Smooth muscle cell of the coronary artery (primary cell): ENCODE results near the gene UBE2D4. TPM values are rescaled to one million over a fixed set of nuclear protein-coding genes. Genes with fewer than 3 reads are reported as not detected.

Experiments used
- total RNA-seq: library from RNA; depleted of rRNA; stranded (reverse); fragments of >200 nt; gene quantifications from 2 replicates; pipeline ENCODE4 v1.2.3, GENCODE V29; 2014; ENCODE audit warnings: low replicate concordance

The UBE2D4 gene
- total RNA-seq, result 8.4 and 12.1 TPM in 2 replicates

GRCh38 chr7:43925984-43926797 lies at the start of gene UBE2D4:
TSS of gene UBE2D4 (plus strand) at chr7:43926436. CDS start at chr7:43926533, 97 bp downstream.

DNA sequence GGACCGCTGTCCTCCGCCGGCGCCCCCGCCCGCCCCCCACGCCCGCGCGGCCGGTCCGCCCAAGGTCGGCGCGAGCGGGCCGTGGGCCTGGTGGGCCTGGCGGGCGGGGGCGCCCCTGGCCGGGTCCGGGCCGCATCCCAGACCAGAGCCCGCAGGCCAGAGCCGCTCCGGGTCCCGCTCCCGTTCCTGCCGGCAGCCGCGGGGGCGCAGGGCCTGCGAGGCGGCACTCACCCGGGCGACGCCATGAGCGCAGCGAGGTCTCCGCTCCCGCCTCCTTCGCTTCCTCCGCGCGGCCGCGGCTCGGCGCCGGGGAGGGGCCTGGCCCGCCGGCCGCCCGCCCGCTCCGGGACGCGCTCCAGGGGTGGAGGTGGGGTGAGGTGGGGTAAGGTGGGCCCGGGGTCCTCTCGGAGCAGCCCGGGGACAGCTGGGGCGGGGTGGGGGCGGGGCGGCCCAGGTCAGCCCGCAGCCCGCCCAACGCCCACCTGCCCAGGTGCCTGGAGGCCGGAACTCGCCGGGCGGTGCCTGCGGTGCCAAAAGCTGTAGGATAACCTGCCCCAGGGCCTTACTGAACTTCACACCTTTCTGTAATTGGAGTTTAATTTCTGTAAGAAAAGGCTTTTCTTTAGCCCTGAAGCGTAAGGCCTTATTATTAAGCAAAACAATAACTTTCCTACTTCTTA lies 19.8 kb upstream of the UBE2D4 start, which contains the start of gene URGCP:
Gene URGCP (minus strand): TSS at position 266 of the 680 bp plus-strand sequence. CDS start 21 bp downstream, at position 245.

GRCh38 chr7:43997532-43997931 lies 71.3 kb downstream of the UBE2D4 start, which contains the start of gene SPDYE1:
TSS of gene SPDYE1 (plus strand) at chr7:43997897. CDS start at chr7:43999950, 2,053 bp downstream.

Other genes starting within 250 kb of the UBE2D4 start
- gene COA1, start 196.9 kb upstream of the UBE2D4 start, total RNA-seq, result 18.4 and 41.0 TPM in 2 replicates
- 22.7 and 32.6 TPM in 2 replicates for gene BLVRA, start 167.8 kb upstream of the UBE2D4 start, total RNA-seq
- 82.7 and 98.8 TPM in 2 replicates for gene MRPS24, start 56.9 kb upstream of the UBE2D4 start, total RNA-seq
- 24.8 and 25.4 TPM in 2 replicates for gene URGCP, start 19.8 kb upstream of the UBE2D4 start, total RNA-seq
- gene SPDYE1, start 71.5 kb downstream of the UBE2D4 start, total RNA-seq, result not detected in 2 replicates
- 171 and 262 TPM in 2 replicates for gene DBNL, start 118.3 kb downstream of the UBE2D4 start, total RNA-seq
- 0.75 and 2.5 TPM in 2 replicates for gene PGAM2, start 139.1 kb downstream of the UBE2D4 start, total RNA-seq
- 8.6 and 15.2 TPM in 2 replicates for gene POLM, start 156.1 kb downstream of the UBE2D4 start, total RNA-seq
- gene AEBP1, start 177.9 kb downstream of the UBE2D4 start, total RNA-seq, result 80.0 and 122 TPM in 2 replicates
- gene POLD2, start 197.1 kb downstream of the UBE2D4 start, total RNA-seq, result 72.0 and 80.7 TPM in 2 replicates
- 0.82 TPM in 1 of 2 replicates, not detected in the other for gene MYL7, start 214.9 kb downstream of the UBE2D4 start, total RNA-seq